ENCODE measurements around the gene CISH.

- TF ChIP-seq EZH2 (IDR thresholded peaks at IDR 0.05) (no peak), POLR2AphosphoS5 (IDR thresholded peaks at IDR 0.05; ENCODE audit: borderline replicate concordance, low read depth, low read length) (no peak)
Observed at GRCh38 chr3:50651445-50651844, 39.9 kb upstream of the CISH start.

All from SK-N-MC (cell line).